Activated CD4-positive, alpha-beta T cell treated with anti-CD3 and anti-CD28 coated beads, Interleukin-2, amount 50 U/mL, for 16 hours (primary cell): Measurements from ENCODE around the gene GET3.
"Not testable (repeated sequence)": the region's sequence is repeated elsewhere in the genome, so short reads cannot be mapped to it uniquely, and the experiment has no call there.

Source experiments
- DNase-seq: peaks from one replicate; pipeline ENCODE4 v3.0.0-alpha.2; 2020

GET3 gene

GRCh38 chr19:12793290-12794195 lies 56.2 kb downstream of the GET3 start:
- peak; percentile 96 for DNase-seq

- DNase-seq: peak; percentile 20
Measured at GRCh38 chr19:12794196-12794941, 57.1 kb downstream of the GET3 start.

- no peak for DNase-seq
Measured at GRCh38 chr19:12794971-12795381, 57.7 kb downstream of the GET3 start.

DNA sequence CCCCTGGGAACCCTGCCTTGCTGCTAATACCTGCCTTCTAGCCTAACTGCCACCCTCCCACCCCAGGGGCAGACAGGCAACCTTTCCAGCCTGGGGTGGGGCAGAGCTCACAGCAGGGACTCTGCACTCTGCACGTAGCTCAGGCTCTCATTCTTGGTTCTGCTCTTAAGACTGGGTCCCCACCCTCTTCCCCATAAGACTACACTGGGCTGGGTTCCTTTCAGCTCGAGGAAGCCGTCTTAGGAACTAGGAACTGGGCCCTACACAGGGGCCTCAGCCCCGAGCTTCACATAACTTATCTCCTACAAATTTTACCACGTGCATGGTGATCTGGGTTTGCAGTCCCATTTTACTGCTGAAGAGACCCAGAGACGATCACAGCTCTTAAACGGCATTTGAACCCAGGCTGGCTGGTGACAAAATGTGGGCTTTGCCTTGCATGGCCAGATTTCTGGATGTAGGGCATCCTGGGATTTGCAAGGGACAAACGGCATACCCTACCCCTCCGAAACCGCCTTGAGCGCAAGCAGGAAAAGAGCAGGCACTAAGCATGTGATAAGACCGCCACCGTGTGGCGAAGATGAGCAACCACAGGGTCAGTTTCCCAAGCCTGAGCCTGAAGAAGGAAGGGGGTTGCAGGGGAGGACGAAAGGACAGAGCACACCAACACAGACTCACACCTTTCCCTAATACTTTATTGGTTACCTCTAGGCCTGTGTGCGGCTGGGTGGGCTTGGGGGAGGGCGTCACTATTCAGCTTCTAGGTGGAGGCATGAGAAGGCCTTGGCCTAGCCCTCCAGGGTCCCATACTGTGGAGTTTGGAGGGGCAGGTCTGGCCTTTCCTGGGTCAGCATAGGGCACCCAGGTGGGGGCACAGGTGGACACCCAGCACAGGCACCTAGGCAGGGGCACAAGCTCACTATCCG lies 59.1 kb downstream of the GET3 start:
- peak; percentile 85 for DNase-seq

- no peak for DNase-seq
Measured at GRCh38 chr19:12797141-12797587, 59.9 kb downstream of the GET3 start.

- not testable (repeated sequence) for DNase-seq
Measured at GRCh38 chr19:12797607-12798006, 60.3 kb downstream of the GET3 start.
